ENCODE data around the gene ABL2. TPM values are rescaled to one million over a fixed set of nuclear protein-coding genes. Genes with fewer than 3 reads are reported as not detected.
A peak's percentile ranks its signal among the peaks of the same experiment; 100 is the strongest.

Gene ABL2
- total and polyA plus RNA-seq, 9 of the 15 experiments (the other 6 are each of a cell fraction or from before 2014, with no cell fraction given): 1.4 to 15.0 (median 8.6) TPM

GRCh38 chr1:179058487-179059483, 170.7 kb downstream of the ABL2 start (continued):
- no peak for TF ChIP-seq POU5F1 (IDR thresholded peaks at IDR 0.05; ENCODE audit: borderline replicate concordance, low read depth, low read length, partially characterized antibody)
- no peak for TF ChIP-seq PKNOX1 (IDR thresholded peaks at IDR 0.05)
- TF ChIP-seq POLR2H (tag; IDR thresholded peaks at IDR 0.05; ENCODE audit: low read depth): 0 out of 2 replicates have a peak, but pooled peaks have one; percentile 16
- TF ChIP-seq DNMT1 (IDR thresholded peaks at IDR 0.05): 0 out of 2 replicates have a peak, but pooled peaks have one; percentile 50
- TF ChIP-seq KLF6 (CRISPR knock-in tag; IDR thresholded peaks at IDR 0.05; ENCODE audit: borderline replicate concordance): peak; percentile 86; the same call in 1 of the 2 replicates
- TF ChIP-seq CEBPB (tag; IDR thresholded peaks at IDR 0.05): peak; percentile 36; the same call in 1 of the 2 replicates
- no peak for TF ChIP-seq ZNF431 (CRISPR knock-in tag; IDR thresholded peaks at IDR 0.05)
- TF ChIP-seq CHD1 (IDR thresholded peaks at IDR 0.05; ENCODE audit: low read length): no peak

- H3K9me1 ChIP-seq (ENCODE audit: control insufficient read depth, insufficient read depth, low read length): no peaks in the 10 kb centered on the region
- no peak for ATAC-seq
- no peaks in the 10 kb centered on the region for H3K9me3 ChIP-seq (replicated peaks; ENCODE audit: control insufficient read depth, insufficient read depth, low read depth, low read length)
- CTCF ChIA-PET (ENCODE audit: low intra/inter-chr PET ratio): no interaction called here
- no peak for FAIRE-seq
- in situ Hi-C loops (cut with MboI) (no loop called here), intact Hi-C loops (cut with micrococcal nuclease) (no loop called here)
- H3K27me3 ChIP-seq (ENCODE audit: control insufficient read depth in 2 of 2, insufficient read depth in 2 of 2, low read length in 2 of 2): no peaks in the 10 kb centered on the region
- H3K9ac ChIP-seq (ENCODE audit: insufficient read depth in 1 of 2, low read depth in 2 of 2, low read length in 2 of 2): no peak overlapping the region
- peaks cover 17 to 49% of the 10 kb centered on the region in 2 experiments for H3K4me1 ChIP-seq (replicated peaks in 1 of 2; ENCODE audit: control insufficient read depth in 2 of 2, insufficient read depth in 2 of 2, low read length in 2 of 2)
- 82% methylated on average over 2 of the region's 2 CpGs for WGBS (ENCODE audit: insufficient coverage, low coverage, missing lambda C conversion rate)
- H3K36me3 ChIP-seq (ENCODE audit: control insufficient read depth, insufficient read depth, low read length): peaks cover 52% of the 10 kb centered on the region
- no peak overlapping the region for H3K4me2 ChIP-seq (ENCODE audit: insufficient read depth, low read length)
- peaks cover 11% of the 10 kb centered on the region; the same call in 1 of the 3 replicates for H3K79me2 ChIP-seq (ENCODE audit: control insufficient read depth, insufficient read depth, low read length)
- POLR2A ChIA-PET: interaction anchor here (1.2 kb wide), 1 partner anchor 12 kb away, joined by 3 read pairs; no protein-coding TSS in a partner anchor
- H3K4me3 ChIP-seq: no peak overlapping the region
- no TSS peak for BruUV-seq (replicated peaks)
- no peak overlapping the region for H2AFZ ChIP-seq (ENCODE audit: low read depth, low read length)
- H3K27ac ChIP-seq (ENCODE audit: extremely low read depth, low read depth, low read length): no peak overlapping the region
- no peaks in the 10 kb centered on the region for H4K20me1 ChIP-seq (replicated peaks; ENCODE audit: control insufficient read depth, insufficient read depth, low read length)
- no peak for DNase-seq (ENCODE audit: extremely low read depth in 1 of 4, low spot score in 3 of 4)
- peak; percentile 88 for TF ChIP-seq FOSL1 (tag; conservative IDR thresholded peaks at IDR 0.05)
- no peak for TF ChIP-seq HNRNPH1 (optimal IDR thresholded peaks at IDR 0.05; ENCODE audit: low read depth, low read length)
- no peak for TF ChIP-seq MITF (IDR thresholded peaks at IDR 0.05)
- TF ChIP-seq E2F6 (IDR thresholded peaks at IDR 0.05; ENCODE audit: borderline replicate concordance in 1 of 2, extremely low read depth in 1 of 2, insufficient read depth in 1 of 2, insufficient read length in 1 of 2, low read depth in 1 of 2, low read length in 1 of 2, poor library complexity in 1 of 2, severe bottlenecking in 1 of 2): no peak
- no peak for TF ChIP-seq ZNF174 (CRISPR knock-in tag; IDR thresholded peaks at IDR 0.05)
- no peak for TF ChIP-seq WHSC1 (IDR thresholded peaks at IDR 0.05; ENCODE audit: low read length)
- no peak for TF ChIP-seq OTX1 (CRISPR knock-in tag; IDR thresholded peaks at IDR 0.05)
Observed at GRCh38 chr1:179055937-179056336, 173.5 kb downstream of the ABL2 start.
